Astrocyte (in vitro differentiated cells and primary cell): Measurements from ENCODE around the gene FADS3.

ENCODE experiments used
- CTCF ChIP-seq: IDR thresholded peaks from 2 replicates; pipeline ENCODE4 v1.5.1; 2011; ENCODE audit warnings: low read depth, mild to moderate bottlenecking, inconsistent platforms, low read length, moderate library complexity; ENCODE audit not compliant: insufficient read depth
- EZH2 ChIP-seq: IDR thresholded peaks from 2 replicates; pipeline ENCODE4 v1.6.1; 2012; ENCODE audit warnings: mild to moderate bottlenecking, low read length, inconsistent platforms; ENCODE audit not compliant: insufficient read depth

GRCh38 chr11:61897387-61898246 is 6.3 kb upstream of the FADS3 start:
- TF ChIP-seq CTCF (peak; percentile 63), EZH2 (no peak)
